HG03108 (cell line): ENCODE measurements around the gene PRR7.

Experiments used
- ATAC-seq: cut with Tn5 transposase; IDR thresholded peaks from one replicate; pipeline ENCODE4 v1.9.1; 2021; ENCODE audit warnings: moderate library complexity; ENCODE audit not compliant: unreplicated experiment

Gene PRR7

DNA sequence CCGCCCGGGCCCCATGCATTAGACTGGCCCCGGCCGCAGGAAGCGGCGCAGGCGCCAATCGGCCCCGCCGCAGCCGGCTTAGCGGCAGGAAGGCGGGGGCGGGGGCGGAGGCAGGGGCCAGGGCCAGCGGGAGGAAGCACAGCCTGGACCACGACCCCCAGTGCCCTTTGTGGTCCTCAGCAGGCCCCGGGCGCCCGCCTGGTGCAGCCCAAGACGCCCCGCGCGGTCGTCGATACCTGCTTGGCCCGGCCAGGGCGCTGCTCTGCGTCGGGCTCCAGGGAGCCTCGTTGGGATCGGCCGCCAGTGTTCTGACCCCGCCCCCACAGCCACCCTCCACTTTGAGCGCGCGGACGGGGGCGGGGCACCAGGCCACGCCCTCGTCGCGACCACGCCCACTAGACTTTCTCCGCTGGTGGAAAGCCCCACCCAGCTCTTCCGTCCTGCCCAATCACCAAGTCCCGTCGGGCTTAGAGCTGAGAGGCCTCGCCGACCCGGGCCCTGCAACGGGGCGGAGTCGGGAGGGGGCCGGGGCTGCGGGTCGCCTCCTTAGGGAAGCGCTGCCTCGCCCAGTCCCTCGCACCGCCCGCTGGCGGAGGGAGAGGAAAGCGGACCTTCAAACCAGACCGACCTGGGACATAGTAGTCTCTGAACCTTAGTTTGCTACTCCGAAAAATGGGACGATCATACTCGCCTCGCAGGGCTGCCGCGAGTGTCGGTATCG, 50.8 kb downstream of the PRR7 start, which contains the start of gene PDLIM7:
Gene PDLIM7, minus strand, starts transcription at position 313 of the 721 bp plus-strand sequence. CDS start 1,092 bp downstream, outside the sequence.
- peak; percentile 75 for ATAC-seq

- no peak for ATAC-seq
These were observed 51.6 kb downstream of the PRR7 start for GRCh38 chr5:177498013-177498787.

DNA sequence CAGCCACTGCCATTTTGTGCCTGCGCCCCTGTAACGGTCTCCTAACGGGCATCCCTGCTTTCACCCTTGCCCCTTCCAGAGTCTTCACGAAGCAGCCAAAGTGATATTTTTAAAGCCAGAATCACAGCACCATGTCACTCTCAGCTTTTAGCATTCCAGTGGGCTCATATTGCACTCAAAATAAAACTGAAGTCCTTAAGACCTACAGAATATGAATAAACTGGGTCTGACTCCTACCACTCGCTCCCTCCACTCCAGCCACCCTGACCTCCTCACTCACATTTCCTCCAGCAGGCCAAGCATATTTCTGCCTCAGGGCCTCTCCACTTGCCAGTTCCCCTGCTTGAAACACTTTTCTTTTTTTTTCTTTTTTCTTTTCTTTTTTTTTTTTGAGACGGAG, 53.2 kb downstream of the PRR7 start:
- ATAC-seq, result no peak

DNA sequence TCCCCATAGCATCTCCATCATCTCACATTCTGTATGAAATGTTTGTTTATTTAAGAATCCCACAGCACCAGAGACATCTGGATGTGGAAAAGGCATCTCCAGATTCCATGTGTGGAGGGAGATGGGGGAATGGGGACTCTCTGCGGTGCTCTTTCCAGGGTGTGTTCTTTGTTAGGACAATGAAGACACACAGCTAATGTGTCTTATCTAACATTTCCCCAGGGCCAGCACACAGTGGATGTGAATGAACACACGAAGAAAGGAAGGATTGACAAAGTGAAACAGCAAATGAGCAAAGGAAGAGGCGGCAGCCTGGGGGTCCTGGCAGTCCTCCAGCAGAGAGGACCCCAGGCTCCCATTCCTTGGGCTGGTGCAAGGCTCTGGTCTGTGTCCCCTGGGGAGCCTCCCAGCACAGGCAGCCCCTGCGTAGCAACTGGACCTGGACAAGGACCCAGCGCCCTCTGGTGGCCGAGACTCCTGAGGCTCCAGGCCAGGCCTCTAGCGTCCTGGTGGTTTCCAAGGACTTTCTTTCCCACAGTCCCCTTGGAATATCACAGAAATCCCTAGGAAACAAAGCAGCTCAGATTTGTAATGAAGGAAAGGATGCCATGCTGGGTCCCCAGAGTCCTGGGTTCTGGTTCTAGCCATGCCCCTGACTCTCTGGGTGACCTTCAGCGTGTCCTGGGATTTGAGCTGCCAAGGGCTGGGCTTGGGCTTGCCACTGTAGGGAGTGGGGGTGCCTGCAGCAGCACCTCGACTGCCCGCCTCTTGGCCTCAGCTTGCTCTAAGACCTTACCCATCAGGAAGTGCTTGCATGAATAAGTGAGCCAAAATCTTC, 54.3 kb downstream of the PRR7 start:
- no peak for ATAC-seq

DNA sequence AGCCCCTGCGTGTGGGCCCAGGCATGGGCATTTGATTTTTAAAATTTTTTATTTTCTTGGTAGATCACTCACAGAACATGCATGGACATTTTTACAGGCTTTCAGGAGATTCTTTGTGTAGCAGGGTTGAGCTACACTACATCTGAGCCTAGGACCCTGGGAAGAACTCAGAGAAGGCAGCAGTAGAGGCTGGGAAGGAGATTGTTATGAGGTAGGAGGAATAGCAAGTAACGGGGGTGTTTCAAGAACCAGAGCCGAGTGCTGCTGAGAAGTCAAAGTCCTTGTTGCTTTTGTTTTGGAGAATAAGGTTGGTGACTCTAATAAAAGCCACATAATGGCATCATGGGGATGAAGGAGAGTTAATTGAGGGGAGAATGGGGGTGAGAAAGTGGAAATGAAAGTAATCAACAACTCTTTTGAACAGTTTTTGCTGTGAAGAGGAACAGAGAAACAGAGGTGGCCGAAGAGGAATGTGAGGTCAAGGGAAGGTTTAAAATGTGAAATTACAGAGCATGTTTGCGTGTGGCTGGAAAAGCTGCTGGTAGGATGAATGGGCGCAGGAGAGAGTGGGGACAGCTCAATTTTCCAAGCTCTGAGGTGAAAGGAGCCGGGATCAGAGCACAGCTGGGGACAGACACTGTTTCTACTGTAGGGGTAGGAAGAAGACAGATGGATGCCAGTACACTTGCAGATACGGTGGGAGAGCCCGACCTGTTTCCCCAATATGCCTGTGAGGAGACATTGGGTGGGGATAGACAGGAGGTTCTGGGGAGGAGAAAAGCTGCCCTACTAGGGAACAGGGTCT, 55.5 kb downstream of the PRR7 start:
- ATAC-seq, result no peak

DNA sequence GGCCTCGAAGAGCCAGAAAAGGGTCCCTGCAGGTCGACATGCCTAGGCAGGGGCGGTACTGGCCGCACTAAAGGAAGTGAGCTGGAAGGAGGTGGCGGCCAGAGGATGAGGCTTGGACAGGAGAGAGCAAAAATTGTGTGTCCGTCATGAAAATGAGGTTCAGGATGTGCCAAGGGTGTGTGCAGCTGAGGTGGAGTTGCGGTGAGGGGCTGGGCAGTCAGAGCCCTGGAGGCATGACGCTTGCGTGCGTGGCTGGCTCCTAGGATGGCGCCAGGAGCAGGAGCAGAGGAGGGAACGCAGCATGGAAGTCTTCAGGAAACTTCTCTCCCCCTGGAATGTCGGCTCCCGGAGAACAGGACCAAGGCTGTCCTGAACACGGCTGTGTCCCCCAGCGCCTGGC, 56.3 kb downstream of the PRR7 start:
- no peak for ATAC-seq

- ATAC-seq, result no peak
These were observed 56.9 kb downstream of the PRR7 start for GRCh38 chr5:177503351-177504085.

DNA sequence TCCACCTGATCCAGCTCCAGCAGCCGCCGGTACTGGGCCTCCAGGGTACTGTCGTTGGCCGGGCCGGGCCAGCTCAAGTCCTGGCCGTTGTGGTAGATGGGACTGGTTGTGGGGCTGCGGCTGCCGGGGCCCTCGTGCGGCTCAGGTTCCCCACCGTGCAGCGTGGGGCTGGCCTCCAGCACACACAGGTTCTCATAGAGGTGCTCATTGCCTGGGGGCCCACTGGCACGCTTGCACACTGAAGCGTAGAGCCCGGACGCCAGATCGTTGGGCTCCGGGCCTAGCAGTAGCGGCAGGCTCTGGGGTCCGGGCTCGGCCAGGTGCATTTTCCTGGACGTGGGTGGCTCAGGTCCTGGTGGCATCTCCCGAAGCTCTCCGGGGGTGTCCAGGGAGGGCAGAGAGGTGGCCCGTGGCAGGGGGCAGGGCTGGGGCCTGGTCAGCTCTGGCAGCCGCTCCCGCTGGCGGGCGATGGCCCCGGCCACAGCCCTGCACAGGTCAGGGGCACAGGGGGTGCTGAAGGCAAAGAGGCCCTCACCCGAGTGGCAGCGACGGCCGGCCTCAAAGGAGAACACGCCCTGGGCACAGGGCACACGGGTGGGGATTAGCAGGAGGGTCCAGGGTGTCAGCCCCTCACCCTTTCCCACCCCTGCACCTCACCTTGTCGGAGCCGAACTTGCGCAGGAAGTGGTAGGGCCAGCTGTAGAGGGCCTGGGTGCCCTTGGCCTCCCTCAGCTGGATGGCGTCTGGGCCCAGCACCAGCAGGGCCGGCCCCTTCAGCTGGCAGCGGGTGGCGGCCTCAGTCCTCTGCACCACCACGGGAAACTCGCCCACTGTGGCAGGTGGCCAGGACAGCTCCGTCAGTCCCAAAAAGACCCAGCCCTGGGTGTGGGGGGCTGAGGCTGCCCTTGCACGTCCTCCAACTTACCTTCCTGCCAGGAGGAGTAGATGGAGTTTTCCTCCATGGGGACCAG, 57.8 kb downstream of the PRR7 start:
- no peak for ATAC-seq

DNA sequence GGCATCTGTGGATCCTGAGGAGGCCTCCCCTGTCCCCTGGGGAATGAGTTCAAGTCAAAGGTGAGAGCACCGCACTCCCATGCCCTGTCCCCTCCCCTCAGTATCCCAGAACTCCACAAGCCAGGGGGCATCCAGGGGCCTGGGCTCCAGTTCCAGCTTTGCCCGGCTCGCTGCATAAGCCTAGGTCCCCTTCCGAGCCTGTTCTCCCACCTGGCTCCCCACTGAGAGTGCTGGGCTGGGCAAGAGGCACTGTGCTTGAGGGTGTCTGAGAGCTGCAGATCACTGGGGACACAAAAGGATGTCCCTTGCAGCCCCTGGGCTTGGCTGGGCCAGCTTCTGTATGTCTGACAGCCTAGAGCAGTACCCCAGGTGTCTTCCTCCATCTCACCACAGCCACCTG, 58.5 kb downstream of the PRR7 start:
- ATAC-seq, result no peak
